ENCODE measurements around the gene PCDHGB3.
A peak's percentile ranks its signal among the peaks of the same experiment; 100 is the strongest.
"Not testable (repeated sequence)": the region's sequence is repeated elsewhere in the genome, so short reads cannot be mapped to it uniquely, and the experiment has no call there.

PCDHGB3 gene

GRCh38 chr5:141359790-141360426 lies 10.1 kb upstream of the PCDHGB3 start, which contains the start of gene PCDHGB2:
TSS of gene PCDHGB2 (plus strand) at chr5:141359994. CDS start at chr5:141360136, 142 bp downstream.
- peak; percentile 3 for DNase-seq

- DNase-seq = no peak
Observed at GRCh38 chr5:141360685-141361084, 9.4 kb upstream of the PCDHGB3 start.

- DNase-seq = no peak
Observed at GRCh38 chr5:141362719-141363118, 7.3 kb upstream of the PCDHGB3 start.

- no peak for DNase-seq
Observed at GRCh38 chr5:141363952-141364660, 5.9 kb upstream of the PCDHGB3 start, which contains the start of gene PCDHGA5. TSS of gene PCDHGA5 (plus strand) at chr5:141364162. CDS start at chr5:141364331, 169 bp downstream.

- no peak for DNase-seq
Observed at GRCh38 chr5:141366016-141366896, 3.8 kb upstream of the PCDHGB3 start.

GRCh38 chr5:141371572-141372475 lies 1.8 kb downstream of the PCDHGB3 start:
- no peak for DNase-seq

GRCh38 chr5:141373673-141374317 lies 3.8 kb downstream of the PCDHGB3 start, which contains the start of gene PCDHGA6:
TSS of gene PCDHGA6 (plus strand) at chr5:141373891. CDS start at chr5:141374084, 193 bp downstream.
- DNase-seq = no peak

GRCh38 chr5:141374627-141375026 lies 4.6 kb downstream of the PCDHGB3 start:
- no peak for DNase-seq

- not testable (repeated sequence) for DNase-seq
Observed at GRCh38 chr5:141375444-141376155, 5.6 kb downstream of the PCDHGB3 start.

- no peak for DNase-seq
Observed at GRCh38 chr5:141382469-141383294, 12.6 kb downstream of the PCDHGB3 start, which contains the start of gene PCDHGA7. TSS of gene PCDHGA7 (plus strand) at chr5:141382742. CDS start at chr5:141382900, 158 bp downstream.

GRCh38 chr5:141383345-141383744 lies 13.3 kb downstream of the PCDHGB3 start:
- DNase-seq = no peak

- DNase-seq = no peak
Observed at GRCh38 chr5:141384471-141385267, 14.6 kb downstream of the PCDHGB3 start.

GRCh38 chr5:141387557-141388311 lies 17.7 kb downstream of the PCDHGB3 start, which contains the start of gene PCDHGB4:
TSS of gene PCDHGB4 (plus strand) at chr5:141387698. CDS start at chr5:141387885, 187 bp downstream.
- not testable (repeated sequence) for DNase-seq

GRCh38 chr5:141388661-141389060 lies 18.6 kb downstream of the PCDHGB3 start:
- DNase-seq = no peak

- no peak for DNase-seq
Observed at GRCh38 chr5:141389153-141390042, 19.4 kb downstream of the PCDHGB3 start.

GRCh38 chr5:141392429-141393198 lies 22.6 kb downstream of the PCDHGB3 start, which contains the start of gene PCDHGA8:
TSS of gene PCDHGA8 (plus strand) at chr5:141392633. CDS start at chr5:141392814, 181 bp downstream.
- DNase-seq = no peak
